GM21515 (cell line): ENCODE measurements around the gene ARHGEF1.

ENCODE experiments used
- ATAC-seq: cut with Tn5 transposase; IDR thresholded peaks from one replicate; pipeline ENCODE4 v1.9.1; 2021; ENCODE audit not compliant: unreplicated experiment

ARHGEF1 gene

GRCh38 chr19:41880329-41880708, 2.7 kb upstream of the ARHGEF1 start:
- ATAC-seq = no peak

DNA sequence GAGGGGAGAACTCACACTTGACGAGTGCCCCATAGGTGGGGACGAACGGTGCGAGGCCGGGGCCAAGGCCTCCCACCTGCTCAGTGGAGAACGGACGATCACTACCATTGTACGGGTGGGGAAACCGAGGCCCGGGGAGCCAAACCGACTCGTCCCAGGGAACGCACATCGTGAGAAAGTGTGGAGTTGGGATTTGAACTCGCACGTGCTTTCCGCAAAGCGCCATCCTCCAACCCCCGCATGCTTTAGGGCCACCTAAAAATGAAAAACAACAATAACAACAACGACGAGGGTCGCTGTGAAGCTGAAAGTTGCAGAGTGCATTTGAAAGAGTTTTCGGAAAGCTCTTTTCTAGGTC, 458 bp downstream of the ARHGEF1 start:
- no peak for ATAC-seq

DNA sequence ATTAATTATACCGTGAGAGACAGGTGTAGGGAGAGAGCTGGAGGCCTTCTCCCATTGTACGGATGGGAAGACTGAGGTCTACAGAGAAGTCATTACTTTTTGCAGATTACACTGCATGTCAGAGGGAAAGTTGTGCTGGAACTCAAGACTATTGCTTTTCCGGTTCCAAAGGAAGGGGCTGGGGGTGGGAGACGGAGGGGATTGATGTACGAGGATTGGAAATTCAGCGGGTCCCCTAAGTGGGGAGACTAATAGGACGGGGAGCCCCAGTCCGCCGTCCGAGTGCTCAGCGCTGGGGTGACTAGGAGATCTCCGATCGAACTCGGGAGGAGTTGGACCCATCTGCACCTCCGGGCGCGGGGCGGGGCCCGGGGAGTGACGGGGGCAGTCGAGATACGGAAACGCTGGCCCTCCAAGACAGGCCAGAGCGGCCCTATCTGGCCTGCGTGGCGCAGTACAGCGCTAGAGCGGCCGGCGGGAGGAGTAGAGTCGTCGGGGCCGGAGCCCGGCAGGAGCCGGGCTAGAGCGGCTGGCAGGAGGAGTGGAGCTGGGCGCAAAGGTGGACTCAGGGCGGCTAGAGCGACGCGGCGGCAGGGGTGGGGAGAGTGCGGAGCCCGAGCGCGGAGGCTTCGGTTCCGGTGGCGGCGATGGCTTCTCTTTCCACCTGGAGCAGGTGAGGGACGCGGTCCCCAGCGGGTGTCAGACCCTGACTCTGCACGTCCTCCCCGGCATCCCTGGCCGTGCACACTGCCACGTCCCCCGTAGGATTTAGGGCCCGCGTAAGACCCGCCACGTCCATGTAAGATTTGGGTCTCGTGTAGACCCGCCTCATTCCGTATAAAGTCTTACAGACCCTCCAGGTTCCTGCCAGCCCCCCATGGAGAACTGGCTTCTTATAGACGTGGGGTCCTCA, 1.1 kb downstream of the ARHGEF1 start:
- peak; percentile 72 for ATAC-seq

DNA sequence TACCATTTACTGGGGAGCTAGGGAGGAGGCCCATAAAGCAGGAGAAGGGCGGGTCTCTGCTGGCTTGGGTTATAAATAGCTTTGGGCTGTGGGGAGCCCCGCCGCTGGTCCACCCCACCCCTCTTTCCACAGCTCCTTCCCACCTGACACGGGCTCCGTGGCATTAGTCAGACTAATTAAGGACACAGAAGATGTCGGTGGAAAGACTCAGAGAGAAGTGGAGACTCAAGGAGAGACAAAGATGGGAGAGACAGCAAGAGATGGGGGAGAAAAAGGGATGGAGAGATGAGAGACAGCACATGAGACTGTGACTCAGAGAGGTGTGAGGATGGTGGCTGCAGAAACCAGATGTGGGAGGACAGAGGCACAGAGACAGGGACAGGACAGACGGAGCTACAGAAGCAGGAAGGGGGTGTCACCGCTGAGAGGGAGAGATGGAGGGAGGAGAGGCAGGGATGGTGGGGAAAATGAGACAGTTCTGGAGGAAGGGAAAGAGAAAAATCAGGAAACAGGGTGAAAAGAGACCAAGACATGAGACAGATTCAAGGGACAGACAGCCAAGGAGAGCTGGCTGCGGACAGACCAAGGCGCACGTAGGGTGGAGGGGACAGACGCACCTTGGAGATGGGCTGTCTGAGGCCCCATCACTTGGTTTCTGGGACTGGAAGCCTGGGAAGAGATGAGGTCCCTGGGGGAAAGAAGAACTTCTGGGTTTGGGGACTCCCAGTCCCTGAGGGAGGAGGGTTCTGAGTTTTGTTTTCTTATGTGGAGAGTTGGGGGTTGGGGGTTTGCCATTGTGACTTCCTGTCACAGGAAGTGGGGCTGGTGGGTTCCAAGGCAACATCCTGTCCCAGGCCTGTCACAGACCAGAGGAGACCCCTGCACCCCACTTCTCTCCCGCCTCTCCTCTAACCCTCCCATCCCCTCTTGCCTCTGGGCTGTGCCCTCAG, 4.1 kb downstream of the ARHGEF1 start:
- no peak for ATAC-seq

DNA sequence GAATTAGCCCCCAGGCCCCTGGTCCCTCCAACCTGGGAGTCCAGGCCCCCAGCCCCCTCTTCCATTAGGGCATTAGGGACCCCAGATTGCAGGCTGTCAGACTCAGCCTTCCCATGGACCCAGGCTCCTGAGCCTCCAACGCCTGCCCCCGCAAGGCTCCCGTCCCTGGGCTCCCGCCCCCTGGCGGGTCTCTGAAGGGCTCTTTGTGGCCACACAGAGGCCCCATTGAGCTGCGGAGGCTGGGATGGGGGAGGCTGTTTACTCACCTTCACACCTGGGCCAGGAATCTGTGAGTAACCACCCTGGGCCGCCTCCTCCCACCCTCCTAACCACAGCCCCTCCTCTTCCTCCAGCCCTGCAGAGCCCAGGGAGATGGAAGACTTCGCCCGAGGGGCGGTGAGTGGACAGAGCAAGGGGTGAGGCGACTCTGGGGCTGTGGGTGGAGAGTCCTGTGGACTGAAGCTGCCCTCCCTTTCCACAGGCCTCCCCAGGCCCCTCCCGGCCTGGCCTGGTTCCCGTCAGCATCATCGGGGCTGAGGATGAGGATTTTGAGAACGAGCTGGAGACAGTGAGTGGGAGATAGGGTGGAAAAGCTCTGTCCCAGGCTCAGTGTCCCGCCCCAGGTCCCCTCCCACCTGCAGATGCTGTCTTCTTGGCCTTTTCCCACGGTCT, 4.9 kb downstream of the ARHGEF1 start:
- ATAC-seq = no peak

GRCh38 chr19:41888926-41889325, 5.9 kb downstream of the ARHGEF1 start:
- no peak for ATAC-seq

DNA sequence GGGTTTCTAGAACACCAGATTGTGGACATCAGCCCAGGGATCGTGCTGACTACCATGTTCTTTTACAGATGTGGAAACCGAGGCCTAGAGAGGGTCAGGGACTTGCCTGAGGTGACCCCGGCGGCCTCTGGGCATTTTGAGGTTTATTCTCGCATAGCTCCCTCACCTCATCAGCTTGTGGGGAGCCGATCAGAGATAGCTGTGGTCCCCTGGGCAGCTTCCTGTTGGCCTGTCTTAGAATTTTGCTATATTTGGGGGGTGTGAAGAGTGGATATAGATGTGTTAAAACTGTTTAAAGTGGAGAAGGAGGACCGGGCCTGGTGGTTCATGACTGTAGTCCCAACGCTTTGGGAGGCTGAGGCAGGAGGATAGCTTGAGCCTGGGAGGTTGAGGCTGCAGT, 6.9 kb downstream of the ARHGEF1 start:
- no peak for ATAC-seq

DNA sequence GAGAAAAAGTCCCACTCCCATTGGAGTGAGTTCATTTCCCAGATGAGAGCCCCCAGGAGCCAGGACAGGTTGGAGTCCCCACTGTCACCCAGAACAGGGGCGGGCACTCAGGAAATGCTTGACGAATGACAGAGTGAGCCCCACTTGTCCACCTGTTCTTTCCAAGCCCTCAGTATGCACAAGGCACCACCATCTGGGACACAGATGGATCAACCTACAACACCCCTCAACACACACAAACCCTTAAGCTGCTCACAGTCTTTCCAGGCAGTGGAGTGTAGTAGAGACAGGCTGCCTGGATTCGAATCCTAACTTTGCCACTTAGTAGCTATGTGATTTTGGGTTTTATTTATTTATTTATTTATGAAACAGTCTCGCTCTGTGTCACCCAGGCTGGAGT, 8.0 kb downstream of the ARHGEF1 start:
- ATAC-seq = no peak

DNA sequence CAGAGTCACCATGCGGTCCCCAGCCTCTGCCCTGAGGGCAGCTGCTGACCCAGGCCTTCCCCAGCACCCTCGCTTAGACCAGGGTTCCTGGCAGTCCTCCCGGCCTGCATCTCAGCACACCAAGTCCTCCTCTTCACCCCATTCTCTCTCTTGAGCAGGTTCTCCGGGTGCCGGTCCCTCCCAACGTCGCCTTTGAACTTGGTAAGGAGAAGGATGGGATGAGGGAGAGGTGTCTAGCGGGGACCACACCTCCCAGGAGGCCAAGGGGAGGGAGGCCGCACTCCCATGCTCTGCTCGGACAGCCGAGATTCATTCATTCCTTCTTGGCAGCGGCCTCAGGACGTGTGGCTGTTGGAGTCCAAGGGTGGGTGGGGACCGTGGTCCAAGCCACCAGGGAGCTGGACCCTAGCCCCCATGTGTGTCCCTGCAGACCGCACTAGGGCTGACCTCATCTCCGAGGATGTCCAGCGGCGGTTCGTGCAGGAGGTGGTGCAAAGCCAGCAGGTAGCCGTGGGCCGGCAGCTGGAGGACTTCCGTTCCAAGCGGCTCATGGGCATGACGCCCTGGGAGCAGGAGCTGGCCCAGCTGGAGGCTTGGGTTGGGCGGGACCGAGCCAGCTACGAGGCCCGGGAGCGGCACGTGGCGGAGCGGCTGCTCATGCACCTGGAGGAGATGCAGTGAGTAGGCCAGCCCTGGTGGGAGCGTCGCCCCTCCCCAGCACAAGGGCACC, 9.4 kb downstream of the ARHGEF1 start:
- ATAC-seq = no peak

DNA sequence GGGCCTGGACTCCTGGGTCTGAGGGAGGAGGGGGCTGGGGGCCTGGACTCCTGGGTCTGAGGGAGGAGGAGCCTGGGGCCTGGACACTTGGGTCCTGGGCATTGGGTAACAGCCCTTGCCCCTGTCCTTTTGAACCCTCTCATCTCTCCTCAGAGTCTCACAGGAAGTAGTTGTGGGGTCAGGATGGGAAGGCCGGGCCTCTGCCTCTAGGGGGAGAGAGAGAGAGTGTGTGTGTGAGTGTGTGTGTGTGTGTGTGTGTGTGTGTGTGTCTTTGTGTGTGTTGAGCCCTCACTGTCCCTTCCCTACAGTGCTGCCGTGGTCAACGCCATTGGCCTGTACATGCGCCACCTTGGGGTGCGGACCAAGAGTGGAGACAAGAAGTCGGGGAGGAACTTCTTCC, 10.9 kb downstream of the ARHGEF1 start:
- no peak for ATAC-seq

- ATAC-seq = no peak
Measured at GRCh38 chr19:41894350-41894749, 11.4 kb downstream of the ARHGEF1 start.

DNA sequence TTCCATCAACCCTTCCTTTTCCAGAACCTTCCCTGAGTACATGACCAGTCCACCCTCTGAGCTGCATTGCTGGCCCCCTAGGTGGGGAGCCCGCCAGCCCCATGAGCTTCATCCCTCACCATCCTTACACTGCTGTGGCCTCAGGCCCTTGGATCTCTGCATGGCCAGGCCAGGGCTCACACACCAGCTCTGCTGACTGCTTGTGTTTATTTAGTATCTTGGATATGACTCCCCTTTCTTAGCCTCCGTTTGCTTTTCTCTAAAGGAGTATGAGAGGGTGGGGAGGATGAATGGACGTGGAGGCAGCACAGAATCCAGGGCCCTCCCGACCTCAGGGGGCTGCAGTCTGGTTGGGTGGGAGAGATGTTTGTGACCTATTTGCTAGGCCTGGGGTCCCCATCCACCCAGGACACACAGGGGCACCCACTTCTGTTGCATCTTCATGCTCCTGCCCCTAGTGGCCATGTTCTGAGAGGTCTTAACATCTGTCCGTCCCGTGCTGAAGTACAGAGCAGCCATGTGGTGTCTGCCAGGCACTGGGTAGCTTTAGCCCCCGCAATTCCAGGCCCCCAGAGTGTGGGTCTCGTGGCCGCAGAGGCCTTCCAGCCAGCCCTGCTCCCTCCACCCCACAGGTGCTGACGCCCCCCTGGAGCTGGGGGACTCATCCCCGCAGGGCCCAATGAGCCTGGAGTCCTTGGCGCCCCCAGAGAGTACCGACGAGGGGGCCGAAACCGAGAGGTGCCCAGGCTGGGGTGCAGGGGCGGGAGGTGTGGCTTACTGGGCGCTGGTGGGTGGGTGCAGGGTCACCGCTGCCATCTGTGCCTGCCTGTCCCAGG, 13.0 kb downstream of the ARHGEF1 start:
- no peak for ATAC-seq

- ATAC-seq = no peak
Measured at GRCh38 chr19:41896581-41896942, 13.6 kb downstream of the ARHGEF1 start.

DNA sequence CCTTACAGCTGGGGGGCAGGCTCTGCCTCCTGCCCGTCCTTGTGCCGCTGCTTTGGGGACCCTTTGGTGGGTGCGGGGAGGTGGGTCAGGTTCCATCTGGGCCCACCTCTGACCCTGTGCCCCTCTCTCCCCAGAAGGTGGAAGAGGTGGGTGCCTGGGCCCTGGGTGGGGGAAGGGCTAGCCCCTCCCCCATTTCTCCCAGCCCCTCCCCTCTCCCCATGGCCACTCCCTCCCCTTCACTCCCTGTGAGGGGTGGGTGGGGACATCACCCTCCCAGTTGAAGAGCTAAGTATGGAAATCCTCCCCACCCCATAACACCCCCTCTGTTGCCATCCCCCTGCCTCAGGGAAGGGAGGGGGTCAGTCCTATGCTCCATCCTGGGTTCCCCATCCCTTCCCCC, 14.2 kb downstream of the ARHGEF1 start:
- no peak for ATAC-seq

DNA sequence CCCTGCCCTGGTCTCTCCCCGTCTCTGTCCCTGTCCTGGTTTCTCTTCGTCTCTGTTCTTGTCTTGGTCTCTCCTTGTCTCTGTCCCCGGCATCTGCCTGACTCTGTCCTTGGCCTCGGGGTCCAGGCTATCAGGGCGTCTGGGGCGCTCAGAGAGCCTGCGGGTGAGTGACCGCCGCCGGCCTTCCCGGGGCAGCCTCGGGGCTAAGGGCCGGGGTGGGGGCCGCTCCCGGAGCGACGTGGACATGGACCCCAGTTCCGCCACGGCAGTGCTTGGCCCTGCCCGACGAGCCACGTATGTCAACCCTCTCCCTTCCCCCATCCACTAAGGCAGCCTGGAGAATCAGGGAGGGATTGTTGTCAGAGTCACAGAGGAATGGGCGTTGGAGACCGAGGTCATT, 14.8 kb downstream of the ARHGEF1 start:
- ATAC-seq = no peak

GRCh38 chr19:41898235-41898634, 15.3 kb downstream of the ARHGEF1 start:
- ATAC-seq = no peak

GRCh38 chr19:41901707-41902360, 18.9 kb downstream of the ARHGEF1 start:
- no peak for ATAC-seq

GRCh38 chr19:41902594-41902993, 19.6 kb downstream of the ARHGEF1 start:
- no peak for ATAC-seq

- no peak for ATAC-seq
Measured at GRCh38 chr19:41903193-41903953, 20.4 kb downstream of the ARHGEF1 start.
